Measurements from ENCODE around the gene ANP32B.

DNA sequence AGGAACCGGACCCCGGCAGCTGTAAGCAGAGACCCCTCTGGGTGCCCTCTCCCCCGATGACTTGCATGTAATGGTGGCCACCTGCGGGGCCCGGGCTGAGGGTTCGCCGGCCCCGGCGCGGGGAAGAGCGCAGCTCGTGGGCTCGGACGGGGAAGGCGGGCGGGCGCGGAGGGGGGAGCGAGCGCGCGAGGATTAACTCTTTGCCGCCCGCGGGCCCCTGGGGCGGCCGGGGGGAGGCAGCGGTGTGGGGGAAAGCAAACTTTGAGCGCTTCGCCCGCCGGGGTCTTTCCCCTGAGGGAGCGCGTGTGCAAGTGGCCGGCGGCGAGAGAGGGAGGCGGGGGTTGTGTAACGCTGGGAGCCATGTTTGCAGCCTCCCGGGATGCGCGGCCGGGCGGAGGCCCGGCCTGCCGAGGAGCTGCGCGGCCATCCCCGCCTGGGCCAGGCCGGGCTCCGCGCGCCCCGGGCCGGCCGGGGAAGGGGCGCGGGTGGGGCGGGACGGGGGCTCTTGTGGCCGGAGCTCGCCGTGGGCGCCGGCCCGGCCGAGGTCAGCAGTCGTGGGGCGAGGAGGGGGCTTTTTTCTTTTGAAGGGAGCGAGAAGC is 547 bp downstream of the ANP32B start:
- no peak for TF ChIP-seq CTCF (optimal IDR thresholded peaks at IDR 0.05 in 1 of 3, IDR thresholded peaks at IDR 0.05 in 1 of 3, conservative IDR thresholded peaks at IDR 0.05 in 1 of 3; ENCODE audit: extremely low read depth in 1 of 3, insufficient read depth in 2 of 3, low read length in 3 of 3)
- TF ChIP-seq EZH2 (IDR thresholded peaks at IDR 0.05; ENCODE audit: low read length) = no peak
